GM21447 (cell line): Measurements from ENCODE around the gene LYSMD2.
"Not testable (repeated sequence)": the region's sequence is repeated elsewhere in the genome, so short reads cannot be mapped to it uniquely, and the experiment has no call there.

Source experiments
- ATAC-seq: cut with Tn5 transposase; IDR thresholded peaks from one replicate; pipeline ENCODE4 v1.9.1; 2021; ENCODE audit not compliant: unreplicated experiment

LYSMD2 gene, protein sequence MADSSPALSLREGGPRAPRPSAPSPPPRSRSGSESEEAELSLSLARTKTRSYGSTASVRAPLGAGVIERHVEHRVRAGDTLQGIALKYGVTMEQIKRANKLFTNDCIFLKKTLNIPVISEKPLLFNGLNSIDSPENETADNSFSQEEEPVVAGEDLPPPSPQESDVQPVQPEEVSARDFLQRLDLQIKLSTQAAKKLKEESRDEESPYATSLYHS

DNA sequence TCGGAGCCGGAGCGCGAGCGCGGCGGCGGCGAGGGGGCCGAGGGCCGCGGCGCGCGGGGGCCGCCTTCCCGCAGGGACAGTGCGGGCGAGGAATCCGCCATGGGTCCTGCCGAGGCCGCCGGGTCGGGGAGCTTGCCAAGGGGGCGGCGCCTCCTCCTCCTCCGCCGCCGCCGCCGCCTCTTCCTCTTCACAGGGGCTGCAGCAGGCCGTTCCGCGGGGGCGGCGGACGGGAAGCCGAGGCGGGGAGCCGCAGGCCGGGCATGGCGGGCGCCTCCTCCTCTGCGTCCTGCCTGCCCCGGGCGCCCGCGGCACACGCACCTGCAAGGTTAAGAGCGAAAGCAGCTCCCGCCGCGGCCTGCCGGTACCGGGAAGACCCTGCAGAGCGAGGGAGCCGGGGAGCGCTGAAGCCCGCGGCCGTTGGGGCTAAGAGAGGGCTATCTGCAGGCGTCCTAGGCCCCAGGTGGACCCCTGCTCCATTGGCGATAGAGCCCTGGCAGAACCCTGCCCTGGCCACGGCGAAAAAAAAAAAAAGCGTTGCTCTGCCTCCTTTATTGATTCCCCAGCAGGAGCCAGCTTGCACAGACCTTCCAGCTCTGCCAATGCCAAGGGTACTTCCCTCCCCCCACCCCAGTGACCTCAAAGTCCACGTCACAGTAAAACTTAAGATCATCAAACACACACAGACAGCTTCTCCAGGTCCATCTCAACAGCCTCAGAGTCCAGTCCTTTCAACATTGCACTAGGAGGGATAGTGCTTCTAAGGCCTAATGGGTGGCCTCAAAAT lies at the start of gene LYSMD2:
Gene LYSMD2, minus strand, starts transcription at position 134 of the 784 bp plus-strand sequence. Its CDS starts 33 bp downstream, at position 101.
- peak; percentile 34 for ATAC-seq

DNA sequence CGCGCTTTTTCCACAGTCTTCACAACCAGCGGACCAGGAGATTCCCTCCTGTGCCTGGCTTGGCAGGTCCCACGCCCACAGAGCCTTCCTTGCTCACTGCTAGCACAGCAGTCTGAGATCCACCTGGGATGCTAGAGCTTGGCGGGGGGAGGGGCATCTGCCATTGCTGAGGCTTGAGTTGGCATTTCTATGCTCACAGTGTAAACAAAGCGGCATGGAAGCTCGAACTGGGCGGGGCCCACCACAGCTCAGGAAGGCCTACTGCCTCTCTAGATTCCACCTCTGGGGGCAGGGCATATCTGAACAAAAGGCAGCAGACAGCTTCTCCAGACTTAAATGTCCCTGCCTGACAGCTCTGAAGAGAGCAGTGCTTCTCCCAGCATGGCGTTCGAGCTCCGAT lies 49.7 kb upstream of the LYSMD2 start:
- ATAC-seq, result not testable (repeated sequence)

DNA sequence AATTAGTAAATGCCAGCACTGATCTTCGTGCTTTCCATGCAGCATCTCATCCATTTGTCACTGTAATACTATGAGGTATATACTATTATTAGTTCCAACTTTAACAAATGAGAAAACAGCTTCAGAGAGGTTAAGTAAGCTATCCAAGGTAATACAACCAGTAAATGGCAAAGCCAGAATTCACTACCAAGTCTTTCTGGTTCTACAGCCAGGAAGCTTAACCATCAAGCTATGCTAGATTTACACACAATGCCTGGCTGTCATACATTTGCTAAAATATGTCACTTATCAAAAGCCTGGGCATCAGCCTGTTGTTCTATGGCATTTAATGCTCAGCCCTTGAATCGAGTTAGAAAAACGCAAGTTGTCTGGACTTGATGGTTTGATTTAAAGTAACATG lies 46.5 kb upstream of the LYSMD2 start:
- ATAC-seq, result no peak

DNA sequence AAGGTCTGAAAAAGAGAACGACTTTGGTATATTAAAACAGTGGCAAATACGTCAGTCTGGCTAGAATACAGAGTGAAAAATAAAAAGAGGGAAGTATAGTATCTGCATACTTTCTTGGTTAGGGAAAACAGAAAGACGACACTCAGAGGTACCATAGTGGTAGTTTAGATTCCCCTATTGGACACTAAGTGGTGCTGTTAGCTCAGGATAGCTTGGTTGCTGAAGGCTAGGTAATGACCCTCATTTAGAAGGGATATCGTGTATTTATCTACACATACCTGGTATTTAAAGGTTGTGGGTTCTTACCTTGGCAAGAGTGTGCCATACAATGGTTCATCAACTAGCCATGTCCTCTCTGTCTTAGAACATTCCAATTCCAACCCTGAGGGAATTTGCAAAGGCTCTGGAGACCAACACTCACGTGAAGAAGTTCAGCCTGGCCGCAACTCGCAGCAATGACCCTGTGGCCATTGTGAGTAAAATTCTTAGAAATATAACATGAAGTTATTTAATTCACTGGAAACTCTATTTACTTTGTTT lies 45.0 kb upstream of the LYSMD2 start:
- ATAC-seq, result no peak

DNA sequence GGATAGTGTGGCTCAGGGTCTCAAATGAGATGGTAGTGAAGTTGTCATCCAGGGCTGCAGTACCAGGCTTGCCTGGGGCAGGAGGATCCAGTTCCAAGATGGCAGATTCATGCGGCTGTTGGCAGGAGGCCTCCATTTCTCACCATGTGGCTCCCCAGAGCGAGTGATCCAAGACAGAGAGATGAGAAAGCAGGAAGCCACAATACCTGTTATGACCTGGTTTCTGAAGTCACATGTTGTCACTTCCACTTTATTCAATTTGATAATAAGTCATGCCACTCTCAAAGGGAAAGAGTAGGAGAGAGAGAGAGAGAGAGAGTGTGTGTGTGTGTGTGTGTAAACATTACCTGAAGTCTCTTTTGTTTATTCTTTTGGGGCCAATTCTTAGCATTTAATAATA lies 44.1 kb upstream of the LYSMD2 start:
- no peak for ATAC-seq

DNA sequence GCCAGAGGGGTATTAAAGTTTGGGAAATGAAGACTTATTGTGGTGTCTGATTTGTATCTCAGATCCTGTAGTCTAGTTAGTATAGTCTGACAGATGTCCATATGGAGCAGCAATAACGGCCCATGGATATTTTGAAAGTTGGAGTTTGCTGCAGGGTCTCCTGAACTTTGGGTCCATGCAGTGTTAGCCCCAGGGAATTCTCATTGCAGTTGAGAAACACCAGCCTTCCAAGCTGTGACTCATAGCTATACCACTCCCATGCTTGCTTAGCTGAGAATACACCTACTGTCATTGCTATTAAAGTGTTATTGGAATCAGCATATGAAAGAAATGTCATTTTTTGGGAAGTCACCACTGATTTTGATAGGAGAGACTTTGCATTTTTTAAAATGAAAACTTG lies 43.2 kb upstream of the LYSMD2 start:
- no peak for ATAC-seq

DNA sequence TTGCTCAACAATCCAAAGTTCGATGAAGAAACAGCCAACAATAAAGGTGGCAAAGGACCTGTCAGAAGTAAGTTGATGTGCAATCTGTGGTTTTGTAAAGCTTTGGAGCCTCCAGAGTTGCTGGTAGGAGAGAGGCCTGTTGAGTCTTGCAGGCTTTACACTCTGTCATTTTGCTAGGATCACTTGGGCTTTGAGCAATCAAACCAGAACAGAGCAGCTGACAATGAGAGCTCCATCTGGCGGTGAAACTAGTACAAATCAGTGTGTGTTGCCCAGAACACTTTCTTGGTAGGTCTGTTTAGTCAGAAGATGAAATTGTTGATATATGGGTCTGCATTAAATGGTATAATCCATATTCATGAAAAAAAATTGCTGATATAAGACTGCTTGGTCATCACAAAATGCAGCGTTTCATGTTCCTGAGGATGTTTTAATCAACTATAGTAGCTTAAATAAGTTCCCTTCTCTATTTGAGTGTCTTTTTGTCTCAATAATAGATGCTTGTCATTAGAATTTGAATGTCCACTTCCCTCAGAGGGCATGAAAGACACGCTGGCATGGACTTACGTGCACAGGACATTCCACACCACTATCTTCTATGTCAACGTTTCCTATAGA lies 39.6 kb upstream of the LYSMD2 start:
- ATAC-seq, result no peak

DNA sequence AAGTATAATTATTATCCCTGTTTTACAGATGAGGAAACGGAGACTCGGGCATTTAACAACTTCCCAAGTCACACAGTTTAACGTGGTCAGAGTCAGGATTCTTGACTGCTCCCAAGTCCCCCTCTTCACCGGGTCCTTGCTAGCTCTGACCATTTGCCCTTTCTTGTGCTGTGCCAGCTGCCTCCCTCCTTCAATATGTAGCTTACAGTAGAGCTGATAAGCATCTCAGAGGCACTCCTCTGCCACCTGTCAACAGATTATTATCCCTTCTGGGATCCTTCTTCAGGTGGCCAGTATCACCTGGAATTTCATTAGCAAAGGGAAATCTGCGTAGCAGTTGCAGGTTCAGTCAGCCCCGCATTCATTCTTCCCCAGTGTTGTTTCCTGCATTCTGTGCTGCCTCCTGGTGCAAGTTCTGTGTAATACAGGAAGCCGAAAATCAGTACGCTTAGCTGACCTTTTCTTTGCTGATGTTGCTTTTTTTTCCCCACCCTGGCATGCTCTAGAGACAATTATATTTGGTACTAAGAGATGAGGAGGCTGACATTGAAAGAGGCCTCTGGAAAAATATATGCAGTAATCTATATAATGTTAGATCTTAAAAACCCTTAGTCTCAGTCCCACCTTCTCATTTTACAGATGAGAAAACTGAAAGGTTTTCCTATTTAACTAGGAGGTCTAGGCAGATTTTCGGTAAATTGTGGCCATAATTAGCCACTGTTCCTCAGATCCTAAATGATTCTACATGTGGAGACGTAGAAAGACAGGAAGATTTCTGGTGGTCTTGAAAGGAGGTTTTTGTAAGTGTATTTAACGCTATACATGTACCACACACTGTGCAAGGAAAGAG lies 38.7 kb upstream of the LYSMD2 start:
- peak; percentile 75 for ATAC-seq

DNA sequence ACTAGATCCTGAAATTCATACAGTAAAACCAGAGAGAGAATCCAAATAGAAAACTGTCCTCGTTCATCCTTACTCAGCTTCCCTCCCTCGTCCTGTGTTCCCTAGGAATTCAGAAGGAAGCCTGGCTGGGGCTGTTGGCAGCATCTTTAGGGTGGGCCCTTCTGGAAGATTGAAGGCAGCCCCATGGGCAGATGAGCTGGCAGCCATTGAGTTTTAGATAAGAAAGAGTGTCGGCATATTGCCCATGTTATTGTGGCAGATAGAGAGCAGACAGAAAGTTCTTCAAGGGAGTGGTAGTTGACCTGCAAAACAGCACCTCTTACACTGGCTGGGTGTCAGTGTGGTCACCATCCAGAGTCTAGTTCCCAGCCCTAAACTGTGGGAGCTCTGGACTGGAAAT lies 37.5 kb upstream of the LYSMD2 start:
- ATAC-seq, result no peak

DNA sequence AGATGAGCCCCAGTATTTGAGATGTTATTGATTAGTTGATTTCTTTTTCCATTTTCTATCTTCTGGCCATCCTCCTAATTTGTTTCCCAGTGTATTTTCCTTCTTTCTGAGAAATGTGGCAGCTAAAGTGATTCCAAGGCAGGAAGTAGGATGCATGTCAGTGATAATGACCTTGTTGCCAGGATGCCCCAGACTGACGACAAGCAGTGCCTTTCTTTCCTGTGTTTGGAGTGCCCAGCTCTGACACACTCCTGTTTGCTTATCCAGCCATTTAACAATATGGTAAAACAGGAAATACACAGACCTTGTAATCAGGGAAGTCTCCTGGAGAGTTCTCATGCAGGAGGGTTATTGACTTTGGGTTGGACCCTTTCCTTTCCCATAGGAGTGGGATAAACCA lies 34.3 kb upstream of the LYSMD2 start:
- no peak for ATAC-seq

DNA sequence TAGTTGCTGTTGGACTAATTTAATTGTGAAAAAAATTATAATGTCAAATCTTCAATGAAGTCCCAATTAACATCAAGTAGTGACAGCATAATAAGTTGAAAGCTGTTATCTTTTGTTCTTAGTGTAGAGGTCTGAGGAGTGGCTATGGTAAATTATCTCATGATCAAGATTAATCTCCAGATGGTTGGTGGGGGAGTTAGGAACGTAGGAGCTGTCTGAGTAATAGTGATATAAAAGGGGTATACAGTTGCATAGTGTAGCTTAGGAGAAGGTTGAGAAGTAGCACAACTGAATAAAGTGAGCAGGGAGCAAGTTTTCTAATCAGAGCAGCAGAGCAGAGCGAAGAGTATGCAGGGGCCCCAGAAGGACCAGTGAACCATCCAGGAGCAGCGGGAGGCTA lies 33.4 kb upstream of the LYSMD2 start:
- ATAC-seq, result no peak

DNA sequence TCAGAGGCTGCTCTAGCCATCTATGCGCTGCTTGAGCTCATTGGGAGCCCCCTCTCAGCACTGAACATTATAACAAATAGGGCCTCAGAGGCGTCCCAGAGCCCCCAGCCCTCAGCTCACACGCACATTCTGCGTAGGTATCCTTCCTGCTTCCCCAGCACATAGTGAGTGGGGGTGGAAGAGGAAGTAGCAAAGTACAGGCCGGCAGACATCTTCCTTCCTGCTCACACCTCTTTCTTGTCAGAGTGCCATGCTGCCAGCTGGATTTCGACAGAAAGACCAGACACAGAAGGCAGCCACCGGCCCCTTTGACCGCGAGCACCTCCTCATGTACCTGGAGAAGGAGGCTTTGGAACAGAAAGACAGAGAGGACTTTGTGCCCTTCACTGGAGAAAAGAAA lies 30.6 kb upstream of the LYSMD2 start:
- no peak for ATAC-seq

DNA sequence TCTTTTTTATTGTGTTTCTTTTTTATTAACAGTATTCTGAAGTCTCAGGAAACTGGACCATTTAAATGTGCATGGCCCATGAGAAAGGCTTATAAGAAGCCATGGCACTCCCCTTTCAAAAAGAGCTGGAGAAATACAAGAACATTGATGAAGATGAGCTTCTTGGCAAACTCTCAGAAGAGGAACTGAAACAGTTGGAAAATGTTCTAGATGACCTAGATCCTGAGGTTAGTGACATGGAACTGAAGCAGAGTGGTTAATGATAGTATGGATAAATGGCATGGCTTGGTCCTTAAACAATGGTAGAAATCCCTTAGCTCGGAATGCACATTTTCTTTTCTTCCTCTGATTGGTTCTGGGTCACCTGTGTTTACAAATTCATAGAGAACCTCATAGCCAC lies 28.9 kb upstream of the LYSMD2 start:
- no peak for ATAC-seq

DNA sequence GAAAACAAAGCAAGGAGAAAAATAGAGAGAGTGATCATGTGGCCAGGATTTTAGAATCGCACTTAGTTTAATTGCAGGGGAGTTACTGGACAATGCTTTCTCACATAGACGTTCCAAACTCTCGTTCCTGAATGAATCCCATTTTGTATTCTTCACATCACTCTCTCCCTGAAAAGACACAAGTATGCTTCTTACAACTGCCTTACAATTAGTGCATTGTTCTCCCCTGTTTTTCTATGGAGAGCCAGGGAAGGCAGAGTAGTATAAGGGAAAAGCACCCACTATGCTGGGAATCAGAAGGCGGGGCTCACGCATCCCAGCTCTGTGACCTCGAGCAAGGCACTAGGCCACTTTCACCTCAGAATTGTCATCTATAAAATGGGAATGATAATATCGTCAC lies 28.3 kb upstream of the LYSMD2 start:
- no peak for ATAC-seq

DNA sequence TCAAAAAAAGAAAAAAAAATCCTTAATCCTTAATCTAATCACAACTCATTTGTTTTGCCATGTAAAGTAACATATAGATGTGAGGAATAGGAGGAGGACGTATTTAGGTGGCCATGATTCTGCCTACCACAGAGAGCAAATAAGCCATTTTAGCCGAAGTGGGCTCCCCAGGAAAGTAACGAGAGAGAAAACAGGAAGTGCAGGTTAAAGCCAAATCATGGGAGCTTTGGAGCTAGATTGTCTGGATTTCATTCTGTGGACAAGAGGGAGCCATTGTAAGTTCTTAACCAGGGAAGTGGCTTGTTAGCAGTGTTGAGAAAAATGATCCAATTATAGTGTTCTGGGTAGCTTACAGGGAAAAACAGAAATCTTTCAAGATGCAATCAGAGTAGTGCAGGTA lies 23.4 kb upstream of the LYSMD2 start:
- ATAC-seq, result no peak

DNA sequence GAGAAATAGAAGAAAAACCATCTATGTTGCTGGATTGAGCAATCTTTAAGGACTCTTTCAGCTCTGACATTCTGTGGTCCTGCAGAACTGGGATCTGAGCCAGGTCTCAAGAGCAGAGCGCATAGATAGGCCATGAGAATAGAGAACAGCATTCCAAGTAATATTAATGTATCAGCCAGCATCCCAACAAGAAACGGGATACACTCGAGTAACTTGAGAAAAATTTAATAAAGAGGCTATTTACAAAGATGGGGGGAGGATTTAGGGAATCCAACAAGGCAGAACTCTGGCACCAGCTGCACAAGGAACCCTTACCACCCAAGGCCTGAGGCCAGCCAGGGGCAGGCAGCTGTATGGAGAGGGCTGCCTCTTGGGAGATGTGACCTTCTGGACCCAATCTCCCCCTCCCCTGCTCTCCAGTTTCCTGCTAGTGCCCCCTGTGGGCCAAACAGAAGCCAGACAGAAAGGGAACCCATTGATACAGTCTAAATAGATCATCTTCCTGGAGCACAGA lies 22.2 kb upstream of the LYSMD2 start:
- no peak for ATAC-seq

DNA sequence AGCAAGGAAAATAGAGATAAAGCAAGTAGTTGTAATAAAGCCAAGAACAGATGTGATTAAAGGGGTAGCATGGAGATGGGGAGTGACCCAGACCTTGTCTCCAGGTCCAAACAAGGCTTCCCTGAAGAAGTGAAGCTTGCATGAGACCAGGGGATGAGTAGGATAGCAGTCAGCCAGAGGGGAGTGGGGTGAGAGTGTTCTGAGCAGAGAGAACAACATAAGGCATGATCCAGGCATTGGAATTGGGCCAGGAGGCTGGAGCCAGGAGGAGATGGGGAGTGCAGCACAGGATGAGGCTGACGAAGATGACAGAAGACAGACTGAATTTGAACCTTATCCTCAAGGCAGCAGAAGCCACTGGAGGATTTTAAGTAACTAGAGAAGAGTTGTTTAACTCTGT lies 21.2 kb upstream of the LYSMD2 start:
- ATAC-seq, result no peak

DNA sequence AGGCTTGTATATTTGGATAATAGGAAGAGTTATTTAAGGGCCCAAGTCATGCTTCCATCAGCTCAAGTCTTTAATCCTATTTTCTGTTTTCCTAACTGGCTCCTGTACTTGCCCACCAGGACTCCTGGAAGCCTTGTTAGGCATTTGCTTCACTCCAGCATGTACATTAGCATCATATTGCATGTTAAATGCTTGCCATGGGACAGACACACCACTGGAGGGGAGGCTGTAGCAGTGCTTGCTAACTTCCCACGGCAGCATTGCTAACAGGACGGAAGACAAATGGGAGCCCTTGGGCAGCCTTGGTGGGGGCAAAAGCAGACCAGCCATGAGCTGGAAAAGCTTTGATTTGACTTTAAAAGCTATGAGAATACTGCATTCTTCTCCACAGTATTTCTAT lies 20.0 kb upstream of the LYSMD2 start:
- ATAC-seq, result no peak

DNA sequence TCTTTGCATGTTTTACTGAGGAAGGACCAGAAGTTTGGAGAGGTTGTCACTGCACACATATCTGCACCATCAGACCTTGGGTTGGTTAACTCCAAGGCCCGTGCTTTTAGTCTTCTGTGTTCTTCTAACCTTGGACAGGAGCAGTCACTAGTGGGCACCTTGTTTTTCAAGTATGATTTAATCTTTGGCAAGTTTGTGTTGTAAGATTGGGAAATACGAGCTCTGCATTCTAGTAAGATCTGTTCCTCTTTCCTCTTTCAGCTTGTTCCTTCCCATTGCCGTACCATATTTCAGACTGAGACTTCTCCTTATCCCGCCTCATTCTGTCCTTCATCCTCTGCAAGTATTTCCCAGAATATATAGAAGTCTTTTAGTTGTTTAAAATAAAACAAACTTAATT lies 19.0 kb upstream of the LYSMD2 start:
- no peak for ATAC-seq

DNA sequence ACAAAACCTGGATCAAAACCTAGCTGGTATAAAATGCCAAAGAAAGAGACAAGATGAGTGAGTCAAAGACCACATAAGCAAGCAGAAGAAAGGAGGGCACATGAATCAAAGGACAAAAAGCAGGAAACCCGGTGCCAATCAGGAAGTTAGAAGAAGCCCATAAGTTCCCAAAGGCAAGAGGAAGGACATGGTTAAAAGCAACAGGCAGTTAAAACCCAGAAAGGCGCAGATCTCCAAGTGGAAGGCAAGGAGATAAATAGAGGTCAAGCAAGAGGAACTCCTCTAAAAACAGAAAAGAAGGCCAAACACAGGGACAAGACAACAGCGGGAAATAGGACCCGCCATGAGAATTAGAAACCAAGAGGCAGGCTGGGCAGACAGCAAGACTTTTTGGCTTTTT lies 18.3 kb upstream of the LYSMD2 start:
- no peak for ATAC-seq

DNA sequence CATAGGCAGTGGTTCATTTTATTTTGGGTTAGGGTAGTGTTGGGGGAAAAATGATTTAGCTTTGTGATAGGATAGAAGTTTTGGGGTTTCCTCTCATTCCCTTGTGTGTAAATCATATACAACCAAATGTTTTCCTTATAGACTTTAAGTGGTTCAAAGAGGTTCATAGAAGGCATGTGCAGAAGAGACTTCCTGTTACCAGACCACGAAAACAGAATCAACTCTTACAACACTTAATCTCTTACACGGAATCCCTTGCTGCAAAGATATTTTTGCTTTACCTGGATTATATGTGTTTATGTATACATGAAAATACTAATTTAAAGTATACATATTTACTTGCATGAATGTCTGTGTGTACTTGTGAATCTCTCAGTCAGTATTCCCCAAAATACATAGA lies 16.8 kb upstream of the LYSMD2 start:
- ATAC-seq, result no peak
